ENCODE measurements around the gene OR5B3. TPM values are rescaled to one million over a fixed set of nuclear protein-coding genes. Genes with fewer than 3 reads are reported as not detected.

The OR5B3 gene
- total and polyA plus RNA-seq, 2 of the 13 experiments (the other 11 are each of a cell fraction or from before 2014, with no cell fraction given): not detected

DNA sequence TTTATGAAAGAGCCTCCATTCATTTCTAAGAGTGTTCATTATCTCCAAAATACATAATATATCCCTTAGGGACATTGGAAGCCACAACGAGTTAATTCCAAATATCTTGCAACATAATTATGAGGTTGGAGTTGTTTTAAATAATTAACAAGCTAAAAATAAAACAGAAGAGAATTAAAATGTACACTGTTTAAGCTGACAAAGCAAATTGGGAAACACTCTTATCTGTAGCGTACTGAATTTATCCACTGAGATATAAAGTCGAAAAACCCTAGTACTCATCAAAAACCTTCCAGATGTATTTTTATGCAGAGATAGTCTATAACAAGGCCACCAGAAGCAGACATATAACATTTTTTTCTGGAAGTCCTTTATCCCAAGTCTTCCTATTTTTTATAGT is 27.5 kb upstream of the OR5B3 start:
- TF ChIP-seq MAFF (IDR thresholded peaks at IDR 0.05; ENCODE audit: low read depth, low read length): peak; percentile 77
- TF ChIP-seq, protein P1, sequence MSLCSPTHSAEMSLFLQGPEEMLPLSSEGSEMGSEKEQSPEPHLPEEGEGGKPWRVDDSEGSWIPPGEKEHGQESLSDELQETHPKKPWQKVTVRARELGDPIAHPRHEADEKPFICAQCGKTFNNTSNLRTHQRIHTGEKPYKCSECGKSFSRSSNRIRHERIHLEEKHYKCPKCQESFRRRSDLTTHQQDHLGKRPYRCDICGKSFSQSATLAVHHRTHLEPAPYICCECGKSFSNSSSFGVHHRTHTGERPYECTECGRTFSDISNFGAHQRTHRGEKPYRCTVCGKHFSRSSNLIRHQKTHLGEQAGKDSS (CRISPR knock-in tag; IDR thresholded peaks at IDR 0.05; ENCODE audit: borderline replicate concordance, low read depth): no peak
- no peak for TF ChIP-seq FOSL2 (CRISPR knock-in tag; IDR thresholded peaks at IDR 0.05)
- TF ChIP-seq MAFK (conservative IDR thresholded peaks at IDR 0.05 in 1 of 2, IDR thresholded peaks at IDR 0.05 in 1 of 2; ENCODE audit: low read length in 2 of 2): peak; percentile 77 to 86
- TF ChIP-seq NCOA1 (CRISPR knock-in tag; IDR thresholded peaks at IDR 0.05): no peak
- in situ Hi-C loops (cut with HindIII; ENCODE audit: extremely low pct_ligation_motif_present, low pct_unique_long_range_greater_than_20kb): no loop called here
- Histone ChIP-seq H3K79me2 (ENCODE audit: insufficient read depth, low read length) (no peaks in the 10 kb centered on the region), H3K36me3 (replicated peaks in 1 of 2; ENCODE audit: control insufficient read depth in 1 of 2, insufficient read depth in 2 of 2, low read length in 2 of 2) (no peaks in the 10 kb centered on the region), H3K27me3 (ENCODE audit: control insufficient read depth in 1 of 2, insufficient read depth in 2 of 2, low read length in 2 of 2) (no peaks in the 10 kb centered on the region), H3K9ac (ENCODE audit: insufficient read depth, low read depth, low read length) (no peak overlapping the region), H3K27ac (ENCODE audit: extremely low read length, insufficient read depth, low read length) (no peak overlapping the region), H3K4me3 (replicated peaks in 1 of 3; ENCODE audit: insufficient read depth in 1 of 3, low read depth in 2 of 3, low read length in 3 of 3) (no peak overlapping the region), H3K4me1 (ENCODE audit: insufficient read depth, low read length) (no peaks in the 10 kb centered on the region), H3K4me2 (ENCODE audit: low read depth, low read length) (no peak overlapping the region), H4K20me1 (ENCODE audit: insufficient read depth, low read length) (no peaks in the 10 kb centered on the region), H3K9me3 (ENCODE audit: low read length) (no peaks in the 10 kb centered on the region), H2AFZ (ENCODE audit: low read length) (no peak overlapping the region)
- DNase-seq (ENCODE audit: low spot score) (no peak), FAIRE-seq (no peak), ATAC-seq (no peak)
- ChIA-PET POLR2A (no interaction called here), CTCF (ENCODE audit: low intra/inter-chr PET ratio, low total read pairs) (no interaction called here)
- intact Hi-C loops (cut with micrococcal nuclease; ENCODE audit: unreplicated experiment): no loop called here
- BruUV-seq (replicated peaks): no TSS peak
- 22% methylated on average over 3 of the region's 3 CpGs for WGBS (ENCODE audit: low lambda C conversion rate)

DNA sequence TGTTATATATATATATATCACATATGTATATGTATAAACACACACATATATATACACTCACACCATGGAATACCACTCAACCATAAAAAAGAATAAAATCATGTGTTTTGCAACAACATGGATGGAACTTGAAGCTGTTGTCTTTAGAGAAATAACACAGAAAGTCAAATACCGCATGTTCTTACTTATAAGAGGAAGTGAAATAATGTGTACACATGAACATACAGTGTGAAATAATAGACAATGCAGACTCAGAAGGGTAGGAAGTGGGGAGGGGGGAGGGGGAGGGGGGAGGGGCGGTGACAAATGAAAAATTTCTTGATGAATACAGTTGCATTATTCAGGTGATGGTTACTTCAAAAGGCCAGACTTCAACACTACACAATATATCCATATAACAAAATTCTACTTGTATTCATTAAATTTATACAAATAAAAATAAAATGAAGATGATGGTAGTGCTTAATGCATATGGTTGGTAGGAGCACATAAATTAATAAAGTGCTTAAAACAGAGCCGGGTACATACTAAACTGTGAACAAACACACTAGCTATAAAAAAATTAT is 27.0 kb upstream of the OR5B3 start:
- H3K9me3 ChIP-seq (ENCODE audit: low read length): no peaks in the 10 kb centered on the region
- FAIRE-seq (no peak), DNase-seq (ENCODE audit: low spot score) (no peak), ATAC-seq (no peak)
- no peak overlapping the region for H3K9ac ChIP-seq (ENCODE audit: insufficient read depth, low read depth, low read length)
- no peaks in the 10 kb centered on the region for H4K20me1 ChIP-seq (ENCODE audit: insufficient read depth, low read length)
- peak; percentile 90 for TF ChIP-seq HNRNPK (IDR thresholded peaks at IDR 0.05; ENCODE audit: low read depth, low read length, poor library complexity, severe bottlenecking)
- no peak for TF ChIP-seq ZNF878 (CRISPR knock-in tag; IDR thresholded peaks at IDR 0.05)
- TF ChIP-seq MTA1 (CRISPR knock-in tag; IDR thresholded peaks at IDR 0.05; ENCODE audit: borderline replicate concordance): no peak
- TF ChIP-seq NFIC (IDR thresholded peaks at IDR 0.05; ENCODE audit: low read length): no peak
- no peak for TF ChIP-seq HHEX (CRISPR knock-in tag; IDR thresholded peaks at IDR 0.05)
- 17% methylated on average over 3 of the region's 3 CpGs for WGBS (ENCODE audit: low lambda C conversion rate)
- H3K27me3 ChIP-seq (ENCODE audit: control insufficient read depth in 1 of 2, insufficient read depth in 2 of 2, low read length in 2 of 2): no peaks in the 10 kb centered on the region
- no peak overlapping the region for H3K27ac ChIP-seq (ENCODE audit: extremely low read length, insufficient read depth, low read length)
- CTCF ChIA-PET (ENCODE audit: low intra/inter-chr PET ratio, low total read pairs): no interaction called here
- H3K4me1 ChIP-seq (ENCODE audit: insufficient read depth, low read length): no peaks in the 10 kb centered on the region
- H3K79me2 ChIP-seq (ENCODE audit: insufficient read depth, low read length): no peaks in the 10 kb centered on the region
- H3K4me2 ChIP-seq (ENCODE audit: low read depth, low read length): no peak overlapping the region
- in situ Hi-C loops (cut with HindIII; ENCODE audit: extremely low pct_ligation_motif_present, low pct_unique_long_range_greater_than_20kb): no loop called here
- H2AFZ ChIP-seq (ENCODE audit: low read length): no peak overlapping the region
- intact Hi-C loops (cut with micrococcal nuclease; ENCODE audit: unreplicated experiment): no loop called here
- H3K36me3 ChIP-seq (replicated peaks in 1 of 2; ENCODE audit: control insufficient read depth in 1 of 2, insufficient read depth in 2 of 2, low read length in 2 of 2): no peaks in the 10 kb centered on the region
- no TSS peak for BruUV-seq (replicated peaks)
- H3K4me3 ChIP-seq (replicated peaks in 1 of 3; ENCODE audit: insufficient read depth in 1 of 3, low read depth in 2 of 3, low read length in 3 of 3): no peak overlapping the region
- POLR2A ChIA-PET: no interaction called here

Measured in HepG2 (cell line).